Measurements from ENCODE around the gene THUMPD3.

DNA sequence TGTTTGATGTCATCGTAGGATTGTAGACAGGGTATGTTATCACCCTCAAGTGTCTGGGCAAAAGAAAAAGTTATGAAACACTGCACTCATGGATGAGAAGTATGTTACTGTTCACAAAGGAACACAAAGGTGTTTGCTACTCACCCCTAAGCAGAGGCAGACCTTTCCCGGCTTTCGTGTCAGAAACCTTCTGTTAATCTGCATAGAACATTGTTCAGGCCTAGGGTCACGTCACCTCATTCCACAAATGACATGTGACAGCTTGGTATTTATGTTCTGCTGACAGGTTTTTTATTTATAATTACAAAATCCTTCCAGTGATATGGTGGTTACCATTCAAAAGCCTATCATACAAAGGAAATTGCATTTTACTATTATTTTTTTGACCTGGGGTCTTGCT lies 16.5 kb downstream of the THUMPD3 start:
- TF ChIP-seq CTCF (IDR thresholded peaks at IDR 0.05) (no peak), POLR2A (IDR thresholded peaks at IDR 0.05) (no peak)

All from lower leg skin (tissue), 3 donors.